Measurements from ENCODE around the gene CORO2A. TPM values are rescaled to one million over a fixed set of nuclear protein-coding genes. Genes with fewer than 3 reads are reported as not detected.

The CORO2A gene
- total and polyA plus RNA-seq, 2 of the 8 experiments (the other 6 are each of a cell fraction or from before 2014, with no cell fraction given) = 13.7 to 27.9 TPM

DNA sequence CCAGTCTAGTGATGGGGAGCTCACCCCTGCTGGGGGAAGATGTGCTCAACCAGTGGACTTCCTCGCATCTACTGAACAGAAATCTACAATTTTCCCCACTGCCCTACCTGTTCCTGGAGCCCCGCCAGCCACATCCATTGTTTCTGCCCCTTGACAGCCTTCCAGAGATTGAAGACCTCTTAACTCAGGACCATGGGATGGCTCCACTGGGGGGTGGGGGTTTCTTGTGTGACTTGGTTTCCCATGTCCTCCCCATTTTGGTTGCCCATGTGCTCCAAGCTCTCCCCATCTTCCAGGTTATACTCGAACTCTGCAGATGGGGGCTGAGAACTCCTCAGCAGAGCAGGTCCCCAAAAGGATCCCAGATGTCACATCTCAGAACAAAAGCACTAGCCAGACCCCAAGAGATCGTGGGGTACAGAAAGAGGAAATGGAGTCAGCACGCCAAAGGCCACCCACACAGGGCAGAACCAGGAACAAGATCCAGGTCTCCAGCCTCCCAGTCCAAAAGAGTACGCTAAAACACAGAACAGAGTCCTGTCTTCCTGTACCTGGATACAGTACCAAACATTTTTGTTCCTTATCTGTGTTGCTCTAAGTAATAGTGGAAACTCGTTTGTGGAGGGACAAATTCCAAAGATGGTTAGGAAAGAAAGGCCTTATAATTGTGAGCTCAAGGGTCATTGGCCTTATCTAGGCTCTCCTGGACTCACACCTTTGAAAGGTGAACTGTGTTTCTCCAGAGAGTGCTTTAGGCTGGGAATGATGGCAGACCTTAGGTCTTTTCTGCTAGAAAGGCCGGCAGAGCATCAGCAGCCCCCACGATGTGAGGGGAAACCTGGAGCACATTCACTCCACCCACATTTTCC, 15.8 kb downstream of the CORO2A start (continued):
- TF ChIP-seq, protein P1, sequence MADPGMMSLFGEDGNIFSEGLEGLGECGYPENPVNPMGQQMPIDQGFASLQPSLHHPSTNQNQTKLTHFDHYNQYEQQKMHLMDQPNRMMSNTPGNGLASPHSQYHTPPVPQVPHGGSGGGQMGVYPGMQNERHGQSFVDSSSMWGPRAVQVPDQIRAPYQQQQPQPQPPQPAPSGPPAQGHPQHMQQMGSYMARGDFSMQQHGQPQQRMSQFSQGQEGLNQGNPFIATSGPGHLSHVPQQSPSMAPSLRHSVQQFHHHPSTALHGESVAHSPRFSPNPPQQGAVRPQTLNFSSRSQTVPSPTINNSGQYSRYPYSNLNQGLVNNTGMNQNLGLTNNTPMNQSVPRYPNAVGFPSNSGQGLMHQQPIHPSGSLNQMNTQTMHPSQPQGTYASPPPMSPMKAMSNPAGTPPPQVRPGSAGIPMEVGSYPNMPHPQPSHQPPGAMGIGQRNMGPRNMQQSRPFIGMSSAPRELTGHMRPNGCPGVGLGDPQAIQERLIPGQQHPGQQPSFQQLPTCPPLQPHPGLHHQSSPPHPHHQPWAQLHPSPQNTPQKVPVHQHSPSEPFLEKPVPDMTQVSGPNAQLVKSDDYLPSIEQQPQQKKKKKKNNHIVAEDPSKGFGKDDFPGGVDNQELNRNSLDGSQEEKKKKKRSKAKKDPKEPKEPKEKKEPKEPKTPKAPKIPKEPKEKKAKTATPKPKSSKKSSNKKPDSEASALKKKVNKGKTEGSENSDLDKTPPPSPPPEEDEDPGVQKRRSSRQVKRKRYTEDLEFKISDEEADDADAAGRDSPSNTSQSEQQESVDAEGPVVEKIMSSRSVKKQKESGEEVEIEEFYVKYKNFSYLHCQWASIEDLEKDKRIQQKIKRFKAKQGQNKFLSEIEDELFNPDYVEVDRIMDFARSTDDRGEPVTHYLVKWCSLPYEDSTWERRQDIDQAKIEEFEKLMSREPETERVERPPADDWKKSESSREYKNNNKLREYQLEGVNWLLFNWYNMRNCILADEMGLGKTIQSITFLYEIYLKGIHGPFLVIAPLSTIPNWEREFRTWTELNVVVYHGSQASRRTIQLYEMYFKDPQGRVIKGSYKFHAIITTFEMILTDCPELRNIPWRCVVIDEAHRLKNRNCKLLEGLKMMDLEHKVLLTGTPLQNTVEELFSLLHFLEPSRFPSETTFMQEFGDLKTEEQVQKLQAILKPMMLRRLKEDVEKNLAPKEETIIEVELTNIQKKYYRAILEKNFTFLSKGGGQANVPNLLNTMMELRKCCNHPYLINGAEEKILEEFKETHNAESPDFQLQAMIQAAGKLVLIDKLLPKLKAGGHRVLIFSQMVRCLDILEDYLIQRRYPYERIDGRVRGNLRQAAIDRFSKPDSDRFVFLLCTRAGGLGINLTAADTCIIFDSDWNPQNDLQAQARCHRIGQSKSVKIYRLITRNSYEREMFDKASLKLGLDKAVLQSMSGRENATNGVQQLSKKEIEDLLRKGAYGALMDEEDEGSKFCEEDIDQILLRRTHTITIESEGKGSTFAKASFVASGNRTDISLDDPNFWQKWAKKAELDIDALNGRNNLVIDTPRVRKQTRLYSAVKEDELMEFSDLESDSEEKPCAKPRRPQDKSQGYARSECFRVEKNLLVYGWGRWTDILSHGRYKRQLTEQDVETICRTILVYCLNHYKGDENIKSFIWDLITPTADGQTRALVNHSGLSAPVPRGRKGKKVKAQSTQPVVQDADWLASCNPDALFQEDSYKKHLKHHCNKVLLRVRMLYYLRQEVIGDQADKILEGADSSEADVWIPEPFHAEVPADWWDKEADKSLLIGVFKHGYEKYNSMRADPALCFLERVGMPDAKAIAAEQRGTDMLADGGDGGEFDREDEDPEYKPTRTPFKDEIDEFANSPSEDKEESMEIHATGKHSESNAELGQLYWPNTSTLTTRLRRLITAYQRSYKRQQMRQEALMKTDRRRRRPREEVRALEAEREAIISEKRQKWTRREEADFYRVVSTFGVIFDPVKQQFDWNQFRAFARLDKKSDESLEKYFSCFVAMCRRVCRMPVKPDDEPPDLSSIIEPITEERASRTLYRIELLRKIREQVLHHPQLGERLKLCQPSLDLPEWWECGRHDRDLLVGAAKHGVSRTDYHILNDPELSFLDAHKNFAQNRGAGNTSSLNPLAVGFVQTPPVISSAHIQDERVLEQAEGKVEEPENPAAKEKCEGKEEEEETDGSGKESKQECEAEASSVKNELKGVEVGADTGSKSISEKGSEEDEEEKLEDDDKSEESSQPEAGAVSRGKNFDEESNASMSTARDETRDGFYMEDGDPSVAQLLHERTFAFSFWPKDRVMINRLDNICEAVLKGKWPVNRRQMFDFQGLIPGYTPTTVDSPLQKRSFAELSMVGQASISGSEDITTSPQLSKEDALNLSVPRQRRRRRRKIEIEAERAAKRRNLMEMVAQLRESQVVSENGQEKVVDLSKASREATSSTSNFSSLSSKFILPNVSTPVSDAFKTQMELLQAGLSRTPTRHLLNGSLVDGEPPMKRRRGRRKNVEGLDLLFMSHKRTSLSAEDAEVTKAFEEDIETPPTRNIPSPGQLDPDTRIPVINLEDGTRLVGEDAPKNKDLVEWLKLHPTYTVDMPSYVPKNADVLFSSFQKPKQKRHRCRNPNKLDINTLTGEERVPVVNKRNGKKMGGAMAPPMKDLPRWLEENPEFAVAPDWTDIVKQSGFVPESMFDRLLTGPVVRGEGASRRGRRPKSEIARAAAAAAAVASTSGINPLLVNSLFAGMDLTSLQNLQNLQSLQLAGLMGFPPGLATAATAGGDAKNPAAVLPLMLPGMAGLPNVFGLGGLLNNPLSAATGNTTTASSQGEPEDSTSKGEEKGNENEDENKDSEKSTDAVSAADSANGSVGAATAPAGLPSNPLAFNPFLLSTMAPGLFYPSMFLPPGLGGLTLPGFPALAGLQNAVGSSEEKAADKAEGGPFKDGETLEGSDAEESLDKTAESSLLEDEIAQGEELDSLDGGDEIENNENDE (IDR thresholded peaks at IDR 0.05; ENCODE audit: insufficient replicate concordance, low read length) = no peak
- TF ChIP-seq, protein P2, sequence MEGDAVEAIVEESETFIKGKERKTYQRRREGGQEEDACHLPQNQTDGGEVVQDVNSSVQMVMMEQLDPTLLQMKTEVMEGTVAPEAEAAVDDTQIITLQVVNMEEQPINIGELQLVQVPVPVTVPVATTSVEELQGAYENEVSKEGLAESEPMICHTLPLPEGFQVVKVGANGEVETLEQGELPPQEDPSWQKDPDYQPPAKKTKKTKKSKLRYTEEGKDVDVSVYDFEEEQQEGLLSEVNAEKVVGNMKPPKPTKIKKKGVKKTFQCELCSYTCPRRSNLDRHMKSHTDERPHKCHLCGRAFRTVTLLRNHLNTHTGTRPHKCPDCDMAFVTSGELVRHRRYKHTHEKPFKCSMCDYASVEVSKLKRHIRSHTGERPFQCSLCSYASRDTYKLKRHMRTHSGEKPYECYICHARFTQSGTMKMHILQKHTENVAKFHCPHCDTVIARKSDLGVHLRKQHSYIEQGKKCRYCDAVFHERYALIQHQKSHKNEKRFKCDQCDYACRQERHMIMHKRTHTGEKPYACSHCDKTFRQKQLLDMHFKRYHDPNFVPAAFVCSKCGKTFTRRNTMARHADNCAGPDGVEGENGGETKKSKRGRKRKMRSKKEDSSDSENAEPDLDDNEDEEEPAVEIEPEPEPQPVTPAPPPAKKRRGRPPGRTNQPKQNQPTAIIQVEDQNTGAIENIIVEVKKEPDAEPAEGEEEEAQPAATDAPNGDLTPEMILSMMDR (IDR thresholded peaks at IDR 0.05; ENCODE audit: control extremely low read depth in 1 of 3, insufficient read depth in 1 of 3, low read depth in 1 of 3, low read length in 3 of 3) = no peak
- TF ChIP-seq, protein P3, sequence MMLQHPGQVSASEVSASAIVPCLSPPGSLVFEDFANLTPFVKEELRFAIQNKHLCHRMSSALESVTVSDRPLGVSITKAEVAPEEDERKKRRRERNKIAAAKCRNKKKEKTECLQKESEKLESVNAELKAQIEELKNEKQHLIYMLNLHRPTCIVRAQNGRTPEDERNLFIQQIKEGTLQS (IDR thresholded peaks at IDR 0.05; ENCODE audit: insufficient read depth, low read depth, low read length) = no peak
- TF ChIP-seq KDM5A (IDR thresholded peaks at IDR 0.05; ENCODE audit: low read length) = no peak
- no peak for TF ChIP-seq TAF1 (IDR thresholded peaks at IDR 0.05; ENCODE audit: low read depth, low read length)
- no peak for TF ChIP-seq CHD1 (IDR thresholded peaks at IDR 0.05; ENCODE audit: low read depth, low read length)
- TF ChIP-seq SP4 (IDR thresholded peaks at IDR 0.05; ENCODE audit: low read length) = no peak
